Stimulated activated CD4-positive, alpha-beta T cell treated with anti-CD3 and anti-CD28 coated beads, Interleukin-15, amount 100 ng/mL, for 1 hour (primary cell): ENCODE data around the gene CUL3.
"Not testable (repeated sequence)": the region's sequence is repeated elsewhere in the genome, so short reads cannot be mapped to it uniquely, and the experiment has no call there.

ENCODE experiments used
- DNase-seq, 2 donors: peaks; one replicate each; pipeline ENCODE4 v3.0.0-alpha.2; 2020; ENCODE audit warnings: low read depth in 1 of 2, low spot score in 1 of 2

Gene CUL3

DNA sequence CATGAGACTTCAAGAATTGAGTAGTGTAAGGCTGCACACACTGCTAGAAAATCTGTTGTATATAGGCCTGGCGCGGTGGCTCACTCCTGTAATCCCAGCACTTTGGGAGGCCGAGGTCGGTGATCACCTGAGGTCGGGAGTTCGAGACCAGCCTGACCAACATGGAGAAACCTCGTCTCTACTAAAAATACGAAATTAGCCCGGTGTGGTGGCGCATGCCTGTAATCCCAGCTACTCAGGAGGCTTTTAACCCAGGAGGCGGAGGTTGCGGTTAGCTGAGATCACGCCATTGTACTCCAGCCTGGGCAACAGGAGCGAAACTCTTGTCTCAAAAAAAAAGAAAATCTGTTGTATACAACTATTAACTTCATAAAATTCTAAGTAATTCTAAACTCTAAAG lies 2.1 kb downstream of the CUL3 start:
- not testable (repeated sequence) for DNase-seq

DNA sequence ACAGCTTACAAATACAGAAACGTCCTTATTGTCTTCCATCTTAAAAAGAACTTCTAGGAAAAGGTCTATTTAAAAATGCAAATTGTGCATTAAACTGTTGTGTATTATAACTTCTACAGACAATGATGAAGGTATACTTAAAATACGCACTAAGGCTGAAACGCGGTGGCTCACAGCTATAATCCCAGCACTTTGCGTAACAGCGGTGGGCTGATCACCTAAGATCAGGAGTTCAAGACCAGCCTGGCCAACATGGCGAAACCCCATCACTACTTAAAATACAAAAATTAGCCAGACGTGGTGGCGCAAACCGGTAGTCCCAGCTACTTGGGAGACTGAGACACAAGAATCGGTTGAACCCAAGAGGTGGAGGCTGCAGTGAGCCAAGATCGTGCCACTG lies 4.9 kb downstream of the CUL3 start:
- no peak for DNase-seq

DNA sequence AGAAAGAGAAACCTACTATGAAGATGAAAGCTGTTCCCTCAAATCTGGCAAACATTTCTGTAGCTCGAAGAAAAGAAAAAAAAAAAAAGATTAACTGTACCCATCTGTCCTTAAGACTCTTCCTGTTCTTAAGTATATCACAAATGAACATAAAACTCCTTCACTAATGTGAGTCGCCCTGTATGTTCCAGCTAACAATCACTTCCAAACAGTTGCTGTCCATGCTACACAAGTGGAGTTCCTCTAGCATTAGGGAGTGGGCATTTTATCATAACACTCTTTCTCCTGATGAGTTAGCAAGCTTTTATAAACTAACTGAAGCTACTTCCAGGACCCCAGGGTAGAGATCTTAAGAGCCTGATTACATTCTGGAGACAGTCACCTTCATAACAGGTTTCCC lies 5.8 kb downstream of the CUL3 start:
- DNase-seq, result no peak

DNA sequence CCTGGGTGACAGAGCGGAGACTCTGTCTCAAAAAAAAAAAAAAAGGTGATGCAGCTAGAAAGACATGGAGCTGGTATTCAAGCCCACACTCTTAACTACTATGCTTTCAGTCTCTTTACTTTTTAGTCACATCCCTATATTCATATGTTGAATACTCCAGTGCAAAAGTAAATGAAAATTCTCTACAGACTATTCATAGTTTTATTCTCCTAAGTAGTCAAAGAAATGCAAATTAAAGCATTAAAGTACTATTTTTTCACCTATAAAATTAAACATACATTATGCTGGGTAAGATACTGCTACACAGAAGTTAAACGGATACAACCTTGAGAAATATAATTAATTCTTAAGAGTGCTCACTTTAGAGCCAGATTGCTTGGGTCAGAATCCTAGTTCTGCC lies 7.6 kb downstream of the CUL3 start:
- DNase-seq, result no peak

DNA sequence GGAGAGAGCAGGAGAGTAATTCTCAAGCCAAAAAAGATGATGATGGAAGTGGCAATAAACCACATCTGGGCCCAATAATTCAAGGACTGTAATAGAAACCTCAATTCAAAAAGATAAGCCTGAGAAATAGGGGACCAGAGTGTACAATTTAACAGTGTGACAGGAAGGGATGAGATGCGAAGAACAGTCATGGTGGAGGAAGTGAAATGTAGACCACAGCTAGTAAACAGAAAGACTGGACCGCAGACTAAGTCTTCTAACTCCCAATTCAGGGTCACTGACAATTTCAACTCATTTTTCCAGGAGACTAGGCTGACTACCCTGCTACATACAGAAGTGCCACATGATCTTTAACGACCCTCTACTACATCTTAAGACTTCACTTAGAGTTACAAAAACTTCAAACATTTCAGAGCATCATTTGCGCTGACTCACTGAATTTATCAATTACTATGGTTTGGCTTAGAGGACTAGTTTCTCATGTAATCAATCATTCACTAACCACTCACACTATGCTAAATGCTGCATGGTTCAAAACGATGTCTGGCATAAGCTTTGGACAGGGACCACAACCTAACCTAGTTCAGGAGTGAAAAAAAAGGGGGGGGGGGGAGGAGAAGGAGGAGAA lies 9.0 kb downstream of the CUL3 start:
- DNase-seq, result no peak

DNA sequence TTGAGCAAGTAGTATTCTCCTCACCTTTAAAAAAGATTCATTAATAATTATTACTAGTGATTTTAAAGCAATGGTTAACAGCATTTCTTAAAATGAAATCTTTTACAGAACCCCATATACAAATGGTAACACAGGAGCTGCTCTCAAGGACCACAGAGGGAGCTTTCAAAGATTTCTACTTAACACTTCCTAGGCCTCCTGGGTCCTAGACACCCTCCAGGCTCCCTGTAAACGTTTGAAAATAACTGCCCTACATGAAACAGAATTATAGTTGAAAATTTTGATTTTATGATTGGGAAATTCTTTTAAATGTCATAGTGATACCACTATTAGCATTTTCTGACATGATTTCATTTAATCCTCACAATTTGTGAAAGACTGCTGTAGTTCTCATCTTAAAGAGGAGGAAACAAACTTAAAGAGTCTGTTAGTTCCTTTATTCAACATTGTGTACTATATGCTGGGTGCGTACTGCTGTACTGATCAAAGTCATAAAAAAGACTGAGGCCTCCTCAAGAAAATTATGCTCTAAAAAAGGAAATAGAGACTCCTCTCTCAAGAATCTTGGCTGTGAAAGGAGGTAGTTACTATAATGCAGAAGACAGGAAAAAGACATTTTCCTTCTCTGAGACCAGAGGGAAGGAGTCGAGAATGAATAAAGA lies 10.6 kb downstream of the CUL3 start:
- DNase-seq, result no peak

DNA sequence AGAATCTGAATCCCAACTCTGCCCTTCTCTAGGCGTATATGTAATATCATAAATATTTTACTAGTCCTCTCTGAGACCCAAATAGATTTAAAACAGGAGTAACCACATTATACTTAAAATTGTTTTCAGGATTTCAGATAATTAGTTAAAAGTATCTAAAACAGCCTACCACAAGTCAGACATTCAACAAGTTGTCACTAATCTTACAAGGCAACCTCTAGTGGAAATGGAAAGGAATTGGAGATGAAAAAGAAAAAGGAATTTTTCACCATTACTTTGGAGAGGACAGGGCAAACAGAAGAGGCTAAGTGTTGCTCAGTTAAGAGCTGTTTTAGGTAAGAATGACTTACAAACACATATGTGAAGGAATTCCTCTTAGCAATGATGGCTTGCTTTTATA lies 11.4 kb downstream of the CUL3 start:
- DNase-seq, result no peak

DNA sequence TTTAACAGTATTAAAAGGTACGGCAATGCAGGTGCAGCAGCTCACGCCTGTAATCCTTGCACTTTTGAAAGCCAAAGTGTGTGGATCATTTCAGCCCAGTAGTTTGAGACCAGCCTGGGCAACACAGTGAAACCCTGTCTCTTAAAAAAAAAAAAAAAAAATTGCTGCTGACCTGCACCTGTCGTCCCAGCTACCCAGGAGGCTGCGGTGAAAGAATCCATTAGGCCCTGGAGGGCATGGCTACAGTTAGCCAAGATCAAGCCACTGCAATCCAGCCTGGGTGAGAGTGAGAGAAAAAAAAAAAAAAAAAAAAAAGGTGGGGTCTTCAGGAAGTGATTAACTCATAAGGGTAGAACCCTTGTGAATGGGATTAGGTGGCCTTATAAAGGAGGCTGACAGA lies 12.8 kb downstream of the CUL3 start:
- DNase-seq, result no peak

DNA sequence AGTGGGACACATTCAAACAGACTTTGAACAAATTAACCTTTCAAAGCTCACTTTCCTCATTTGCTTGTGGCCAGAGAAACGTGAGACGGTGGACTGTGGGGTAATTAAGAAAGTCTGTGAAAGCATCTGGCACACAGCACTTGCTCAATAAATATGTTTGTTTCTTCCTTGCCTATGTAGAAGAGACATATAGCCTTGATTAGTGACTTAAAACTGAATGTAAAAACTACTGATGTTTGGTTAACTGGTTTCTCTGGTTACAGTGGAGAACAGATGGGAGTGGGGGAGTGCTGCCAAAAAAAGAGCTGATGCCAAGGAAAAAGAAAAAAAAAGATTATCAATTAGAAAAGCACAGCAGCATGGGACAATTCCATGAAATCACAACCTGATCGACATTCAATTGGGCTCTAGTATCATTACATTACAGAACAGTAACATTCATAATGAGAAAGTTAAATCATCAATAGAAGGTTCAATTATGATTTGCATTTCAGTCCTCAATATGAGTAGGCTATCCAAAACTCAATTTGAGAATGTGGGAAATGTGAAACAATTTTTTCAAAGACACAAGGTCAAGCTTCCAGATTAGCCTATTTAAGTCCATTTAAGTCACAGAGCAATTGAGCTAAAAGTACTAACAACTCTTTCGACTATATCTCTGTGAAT lies 14.7 kb downstream of the CUL3 start:
- no peak for DNase-seq

DNA sequence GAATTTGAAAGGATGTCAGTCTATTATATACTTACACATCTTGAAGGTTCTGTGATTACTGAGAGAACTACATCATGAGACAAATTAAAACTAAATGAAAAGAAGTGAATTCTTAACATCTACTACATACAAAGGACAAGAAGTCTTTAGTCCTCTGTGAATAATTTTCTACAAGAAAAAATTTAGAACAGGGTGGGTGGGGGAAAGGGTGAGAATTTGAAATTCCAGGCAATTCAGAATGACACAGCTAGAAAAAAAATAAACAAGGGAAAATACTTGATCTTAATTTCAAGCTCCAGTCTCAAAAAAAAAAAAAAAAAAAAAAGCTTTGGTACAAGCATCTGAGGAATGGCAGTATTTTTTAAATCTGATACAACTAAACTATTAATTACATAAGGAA lies 15.5 kb downstream of the CUL3 start:
- DNase-seq, result no peak

DNA sequence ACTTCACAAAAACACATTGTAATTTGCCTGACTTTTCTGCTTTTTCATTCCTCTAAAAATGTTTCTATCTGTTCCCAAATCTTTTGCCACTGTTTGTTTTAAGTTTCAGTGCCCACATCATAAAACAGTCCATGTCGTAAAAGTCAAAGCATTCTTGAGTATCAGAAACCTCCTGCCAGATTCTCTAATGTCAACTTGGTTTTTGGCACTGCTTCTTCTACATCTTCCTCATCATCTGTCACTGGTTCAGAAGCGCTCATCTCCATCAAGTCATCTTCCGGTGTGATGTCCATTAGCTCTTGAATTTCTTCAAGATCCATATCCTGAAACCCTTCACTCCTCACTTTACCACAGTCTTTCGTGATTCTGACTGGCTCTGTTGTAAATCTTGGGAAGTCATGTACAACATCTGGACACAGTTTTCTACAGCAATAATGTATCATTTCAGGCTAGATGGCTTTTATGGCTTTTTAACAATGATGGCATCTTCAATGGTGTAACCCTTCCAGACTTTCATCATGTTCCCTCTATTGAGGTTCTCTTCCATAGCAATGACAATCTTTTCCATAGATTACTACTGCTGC lies 19.6 kb downstream of the CUL3 start:
- DNase-seq, result no peak

DNA sequence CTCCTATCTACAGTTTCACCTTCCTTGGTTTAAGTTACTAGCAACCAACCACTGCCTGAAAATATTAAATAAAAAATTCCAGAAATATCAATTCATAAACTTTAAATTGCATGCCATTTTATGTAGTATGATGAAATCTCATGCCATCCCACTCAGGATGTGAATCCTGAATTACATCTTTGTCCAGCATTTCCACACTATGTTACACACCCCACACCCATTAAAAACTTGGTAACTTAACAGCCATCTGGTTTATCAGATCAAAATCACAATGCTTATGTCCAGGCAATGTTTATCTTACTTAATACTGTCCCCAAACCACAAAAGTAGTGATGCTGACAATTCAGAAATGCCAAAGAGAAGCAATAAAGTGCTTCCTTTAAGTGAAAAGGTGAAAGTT lies 21.6 kb downstream of the CUL3 start:
- DNase-seq, result no peak

DNA sequence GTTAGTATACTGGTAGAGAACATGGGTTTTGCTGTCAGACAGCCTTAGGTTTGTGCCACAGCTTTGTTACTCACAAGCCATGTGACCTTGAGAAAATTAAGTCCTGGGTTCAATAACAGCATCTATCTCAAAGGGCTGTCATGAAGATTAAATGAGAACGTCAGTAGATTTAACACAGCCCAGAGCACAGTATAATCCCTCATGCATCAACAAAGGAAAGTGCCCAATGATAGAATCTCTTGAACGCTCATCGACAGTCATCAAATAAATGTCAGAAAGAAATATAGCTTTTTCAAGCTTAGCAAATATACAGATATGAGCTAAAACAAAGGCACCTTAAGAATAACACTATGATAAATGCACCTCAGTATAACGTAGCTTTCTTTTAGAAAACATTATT lies 22.3 kb downstream of the CUL3 start:
- no peak for DNase-seq

DNA sequence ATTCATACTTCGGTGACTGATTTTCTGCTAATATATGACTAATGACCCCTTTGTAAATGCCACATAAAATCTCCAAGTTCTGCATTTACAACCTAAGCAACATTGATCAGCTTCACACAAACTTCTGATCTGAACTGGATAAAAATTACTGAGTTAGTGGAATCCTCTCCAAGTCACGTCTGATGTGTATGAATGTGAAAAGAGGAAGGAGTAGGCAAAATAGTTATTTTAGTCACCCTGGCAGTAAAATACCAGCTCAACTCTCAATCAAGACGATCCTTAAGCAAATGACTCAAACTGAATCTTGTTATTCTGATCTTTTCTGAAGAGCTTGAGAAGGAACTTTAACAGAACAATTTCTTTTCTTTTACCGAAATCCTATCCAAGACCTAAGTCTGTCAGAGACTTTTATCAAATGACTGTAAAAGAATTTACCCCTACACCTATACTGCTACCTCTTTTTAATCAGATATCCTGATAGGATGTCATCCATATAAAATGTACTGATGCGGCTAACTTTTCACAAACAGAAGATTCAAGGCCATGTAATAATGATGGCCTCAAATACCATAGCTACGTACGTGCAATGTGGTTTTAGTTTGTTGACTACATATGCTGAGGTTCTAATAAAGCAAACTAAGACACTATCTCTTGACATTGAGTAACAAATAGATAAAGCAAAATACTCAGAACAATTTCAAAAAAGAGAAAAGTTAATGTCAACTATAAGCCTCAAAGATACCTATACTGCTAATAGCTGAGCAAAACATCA lies 23.7 kb downstream of the CUL3 start:
- no peak for DNase-seq

DNA sequence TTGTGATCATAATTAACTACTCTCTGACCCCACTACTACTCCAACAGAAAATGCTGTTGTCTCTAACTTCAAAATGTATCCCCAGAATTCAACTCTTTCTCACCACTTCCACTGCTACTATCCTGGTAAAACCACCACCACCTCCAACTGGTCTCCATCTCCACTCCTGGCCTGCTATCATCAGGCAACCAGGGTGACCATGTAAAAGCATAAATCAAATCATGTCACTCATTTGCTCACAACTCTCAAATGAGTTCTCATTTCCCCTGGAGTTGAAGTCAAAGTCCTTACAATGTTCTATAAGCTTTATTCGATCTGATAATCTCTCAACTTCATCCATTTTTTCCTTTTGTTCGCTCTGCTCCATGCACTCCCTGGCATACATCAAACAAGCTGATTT lies 24.6 kb downstream of the CUL3 start:
- no peak for DNase-seq

DNA sequence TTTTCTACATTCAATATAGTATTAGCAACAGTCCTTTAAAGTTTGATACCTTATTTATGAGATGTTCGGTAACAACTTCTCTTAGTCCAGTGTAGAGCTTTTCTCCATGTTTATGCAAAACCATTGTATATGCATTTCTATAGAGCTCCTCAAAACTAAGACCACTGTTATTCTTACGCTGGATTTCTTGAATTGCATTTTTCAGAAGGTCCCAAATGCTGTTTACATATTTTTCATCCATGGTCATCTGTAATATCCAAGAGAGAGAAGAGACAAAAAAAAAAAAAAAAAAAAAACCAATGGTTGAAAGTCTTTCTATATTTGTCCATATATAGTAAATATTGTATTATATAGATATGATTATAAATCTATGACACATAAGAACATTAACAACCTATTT lies 27.6 kb downstream of the CUL3 start:
- DNase-seq, result no peak

DNA sequence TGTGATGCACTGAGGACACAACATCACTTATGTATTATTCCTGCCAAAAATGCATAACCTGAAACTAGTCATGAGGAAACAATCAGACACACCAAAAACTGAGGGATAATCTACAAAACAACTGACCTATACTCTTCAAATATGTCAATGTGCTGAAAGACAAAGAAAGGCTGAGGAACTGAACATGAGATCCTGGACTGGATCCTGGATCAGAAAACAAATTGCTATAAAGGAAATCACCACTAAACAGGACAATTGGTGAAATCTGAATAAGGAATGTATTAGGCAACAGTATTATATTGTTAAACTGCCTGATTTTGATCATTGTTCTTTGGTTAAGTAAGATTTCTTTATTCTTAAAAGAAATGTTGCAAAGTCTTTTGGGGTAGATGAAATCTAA lies 28.8 kb downstream of the CUL3 start:
- no peak for DNase-seq

DNA sequence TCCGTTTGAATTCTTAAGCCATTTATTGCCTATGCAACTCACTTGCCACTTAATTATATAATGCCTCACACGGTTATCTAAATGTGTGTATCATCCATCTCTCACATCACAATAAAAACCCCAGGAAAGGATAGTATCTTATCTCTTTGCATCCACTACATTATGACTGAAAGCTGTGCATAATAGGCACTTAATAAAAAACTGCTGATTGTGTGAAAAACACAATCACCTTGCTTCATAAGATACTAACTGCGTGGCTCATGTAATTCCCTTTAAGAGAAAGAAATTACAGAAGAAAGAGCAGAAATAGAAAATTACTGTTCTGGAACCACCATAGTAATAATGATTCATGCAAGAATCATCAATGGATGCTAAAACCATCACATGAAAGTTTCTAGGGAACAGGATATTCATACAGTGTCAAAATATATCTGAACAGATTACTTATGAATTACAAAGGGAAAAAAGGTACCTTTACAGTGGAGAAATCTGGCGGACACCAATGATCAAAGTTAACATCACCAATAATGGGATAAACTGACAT lies 29.3 kb downstream of the CUL3 start:
- no peak for DNase-seq

DNA sequence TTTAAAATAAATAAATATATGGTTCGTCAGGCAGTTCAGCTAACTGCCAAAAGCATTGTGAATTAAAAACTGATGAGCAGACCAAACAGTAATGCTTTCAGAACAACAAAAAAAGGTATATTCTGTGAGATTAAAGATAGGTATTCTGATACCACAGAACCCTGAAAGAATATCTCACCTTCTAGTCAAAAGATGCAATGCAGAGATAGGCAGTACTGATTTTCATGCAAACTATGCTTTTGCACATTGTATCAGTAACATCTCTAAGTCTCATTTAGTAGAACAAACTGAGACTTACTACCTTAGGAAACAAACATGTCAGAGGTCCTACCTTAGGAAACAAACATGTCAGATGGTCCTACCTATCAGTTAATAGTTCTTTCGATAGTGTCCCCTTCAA lies 32.4 kb downstream of the CUL3 start:
- no peak for DNase-seq

DNA sequence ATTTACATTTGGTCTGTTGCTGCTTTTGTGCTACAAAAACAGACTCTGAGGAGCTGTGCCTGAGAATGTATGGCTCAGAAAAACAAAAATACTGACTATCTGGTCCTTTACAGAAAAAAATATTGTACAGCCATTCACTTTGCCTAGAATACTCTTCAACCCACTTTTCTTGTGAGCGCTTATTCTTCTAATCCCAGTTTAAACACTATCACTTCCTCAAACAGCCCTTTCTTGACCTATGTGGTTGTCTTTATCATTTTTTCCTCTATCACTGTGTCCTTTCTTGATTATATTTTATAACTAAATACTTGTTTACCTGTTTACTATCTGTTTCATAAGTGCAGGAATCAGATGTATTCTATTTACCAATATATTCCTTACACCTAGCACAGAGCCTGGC lies 33.5 kb downstream of the CUL3 start:
- DNase-seq, result no peak

DNA sequence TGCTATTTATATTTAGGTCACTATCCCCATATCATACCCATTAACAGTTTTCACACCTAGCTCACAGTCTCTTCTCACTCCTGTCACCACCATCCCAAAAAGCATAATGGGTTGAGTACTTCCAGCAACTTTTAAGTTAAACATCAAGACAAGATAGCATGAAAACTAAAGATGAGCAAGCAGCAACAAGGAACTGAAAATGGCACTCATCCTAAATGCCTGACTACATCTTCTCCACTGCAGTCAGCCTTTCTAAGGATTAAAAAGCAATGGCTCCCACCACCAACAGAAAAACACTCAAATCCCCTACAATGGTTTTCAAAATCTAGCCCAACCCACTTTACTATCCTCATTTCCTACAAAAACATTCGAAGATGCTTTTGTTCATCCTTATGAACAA lies 38.2 kb downstream of the CUL3 start:
- no peak for DNase-seq
